A673 (cell line): ENCODE data around the gene HMGB2.

Experiments
- CTCF ChIP-seq: fragments of 300-800, 200-600 bp; sonication (generic); conservative IDR thresholded peaks from 2 replicates; pipeline ENCODE4 v1.5.1; 2017; ENCODE audit warnings: low read depth, mild to moderate bottlenecking, antibody characterized with exemption, low read length, moderate library complexity, mixed read lengths
- EZH2 ChIP-seq: fragments of 200-600 bp; sonication (generic); IDR thresholded peaks from 2 replicates; pipeline ENCODE4 v1.6.1; 2017; ENCODE audit warnings: borderline replicate concordance, low read depth, mild to moderate bottlenecking, mixed read lengths, antibody characterized with exemption, low read length; ENCODE audit not compliant: poor library complexity, severe bottlenecking

DNA sequence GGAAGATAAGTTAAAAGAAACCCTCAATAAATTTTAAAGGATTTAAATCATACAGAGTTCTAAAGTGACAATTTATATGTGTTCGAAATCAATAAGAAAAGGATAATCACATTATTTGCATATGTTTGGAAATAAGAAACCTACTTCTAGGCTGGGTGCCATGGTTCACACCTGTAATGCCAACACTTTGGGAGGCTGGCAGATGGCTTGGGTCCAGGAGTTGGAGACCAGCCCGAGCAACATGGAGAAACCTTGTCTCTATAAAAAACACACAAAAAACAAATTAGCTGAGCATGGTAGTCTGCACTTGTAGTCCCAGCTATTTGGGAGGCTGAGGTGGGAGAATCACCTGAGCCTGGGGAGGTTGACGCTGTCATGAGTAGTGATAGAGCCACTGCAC lies 28.5 kb upstream of the HMGB2 start:
- TF ChIP-seq CTCF = no peak
- no peak for TF ChIP-seq EZH2
